Measurements from ENCODE around the gene DCP2.

Gene DCP2

GRCh38 chr5:113035096-113035495 lies 58.5 kb downstream of the DCP2 start:
- H3K36me3 ChIP-seq (ENCODE audit: insufficient read depth, low read length), result peaks cover 2% of the 10 kb centered on the region

GRCh38 chr5:113036321-113036720 lies 59.7 kb downstream of the DCP2 start:
- H3K4me1 ChIP-seq (ENCODE audit: insufficient read depth, low read length), result peaks cover 9% of the 10 kb centered on the region
- H3K9me3 ChIP-seq (ENCODE audit: low read length), result no peaks in the 10 kb centered on the region
- no peaks in the 10 kb centered on the region for H3K27me3 ChIP-seq (ENCODE audit: insufficient read depth, low read length)
- H3K36me3 ChIP-seq (ENCODE audit: insufficient read depth, low read length), result peaks cover 4% of the 10 kb centered on the region
- H2AFZ ChIP-seq (ENCODE audit: low read depth, low read length), result no peak overlapping the region
- no peak overlapping the region for H3K4me3 ChIP-seq (ENCODE audit: low read length)

More at GRCh38 chr5:113035096-113035495, 58.5 kb downstream of the DCP2 start:
- H3K27me3 ChIP-seq (ENCODE audit: insufficient read depth, low read length), result no peaks in the 10 kb centered on the region
- no peak overlapping the region for H3K4me3 ChIP-seq (ENCODE audit: low read length)
- H3K9me3 ChIP-seq (ENCODE audit: low read length), result no peaks in the 10 kb centered on the region
- peaks cover 9% of the 10 kb centered on the region for H3K4me1 ChIP-seq (ENCODE audit: insufficient read depth, low read length)
- no peak overlapping the region for H2AFZ ChIP-seq (ENCODE audit: low read depth, low read length)

GRCh38 chr5:113036826-113037225 lies 60.2 kb downstream of the DCP2 start:
- Histone ChIP-seq H3K27me3 (ENCODE audit: insufficient read depth, low read length) (no peaks in the 10 kb centered on the region), H3K36me3 (ENCODE audit: insufficient read depth, low read length) (peaks cover 4% of the 10 kb centered on the region), H3K9me3 (ENCODE audit: low read length) (no peaks in the 10 kb centered on the region), H2AFZ (ENCODE audit: low read depth, low read length) (no peak overlapping the region), H3K4me3 (ENCODE audit: low read length) (no peak overlapping the region), H3K4me1 (ENCODE audit: insufficient read depth, low read length) (peaks cover 9% of the 10 kb centered on the region)

GRCh38 chr5:113038136-113038535 lies 61.5 kb downstream of the DCP2 start:
- H3K4me3 ChIP-seq (ENCODE audit: low read length), result no peak overlapping the region
- peaks cover 4% of the 10 kb centered on the region for H3K36me3 ChIP-seq (ENCODE audit: insufficient read depth, low read length)
- no peaks in the 10 kb centered on the region for H3K27me3 ChIP-seq (ENCODE audit: insufficient read depth, low read length)
- no peak overlapping the region for H2AFZ ChIP-seq (ENCODE audit: low read depth, low read length)
- H3K4me1 ChIP-seq (ENCODE audit: insufficient read depth, low read length), result peaks cover 9% of the 10 kb centered on the region
- no peaks in the 10 kb centered on the region for H3K9me3 ChIP-seq (ENCODE audit: low read length)

GRCh38 chr5:113038714-113039113 lies 62.1 kb downstream of the DCP2 start:
- Histone ChIP-seq H3K27me3 (ENCODE audit: insufficient read depth, low read length) (no peaks in the 10 kb centered on the region), H2AFZ (ENCODE audit: low read depth, low read length) (no peak overlapping the region), H3K4me3 (ENCODE audit: low read length) (no peak overlapping the region), H3K4me1 (ENCODE audit: insufficient read depth, low read length) (peaks cover 9% of the 10 kb centered on the region), H3K9me3 (ENCODE audit: low read length) (no peaks in the 10 kb centered on the region), H3K36me3 (ENCODE audit: insufficient read depth, low read length) (peaks cover 4% of the 10 kb centered on the region)

GRCh38 chr5:113039229-113039933 lies 62.8 kb downstream of the DCP2 start:
- Histone ChIP-seq H3K9me3 (ENCODE audit: low read length) (no peaks in the 10 kb centered on the region), H3K4me1 (ENCODE audit: insufficient read depth, low read length) (peaks cover 9% of the 10 kb centered on the region), H2AFZ (ENCODE audit: low read depth, low read length) (no peak overlapping the region), H3K4me3 (ENCODE audit: low read length) (no peak overlapping the region), H3K27me3 (ENCODE audit: insufficient read depth, low read length) (no peaks in the 10 kb centered on the region), H3K36me3 (ENCODE audit: insufficient read depth, low read length) (peaks cover 4% of the 10 kb centered on the region)

- H3K36me3 ChIP-seq (ENCODE audit: insufficient read depth, low read length), result peaks cover 4% of the 10 kb centered on the region
- no peak overlapping the region for H2AFZ ChIP-seq (ENCODE audit: low read depth, low read length)
- H3K27me3 ChIP-seq (ENCODE audit: insufficient read depth, low read length), result no peaks in the 10 kb centered on the region
- no peak overlapping the region for H3K4me3 ChIP-seq (ENCODE audit: low read length)
- H3K9me3 ChIP-seq (ENCODE audit: low read length), result no peaks in the 10 kb centered on the region
- peaks cover 9% of the 10 kb centered on the region for H3K4me1 ChIP-seq (ENCODE audit: insufficient read depth, low read length)
These were observed 63.3 kb downstream of the DCP2 start for GRCh38 chr5:113039934-113040285.

GRCh38 chr5:113040672-113041260 lies 64.2 kb downstream of the DCP2 start:
- H3K4me3 ChIP-seq (ENCODE audit: low read length), result no peak overlapping the region
- no peaks in the 10 kb centered on the region for H3K9me3 ChIP-seq (ENCODE audit: low read length)
- H3K27me3 ChIP-seq (ENCODE audit: insufficient read depth, low read length), result no peaks in the 10 kb centered on the region
- peaks cover 4% of the 10 kb centered on the region for H3K36me3 ChIP-seq (ENCODE audit: insufficient read depth, low read length)
- H3K4me1 ChIP-seq (ENCODE audit: insufficient read depth, low read length), result peaks cover 10% of the 10 kb centered on the region
- no peak overlapping the region for H2AFZ ChIP-seq (ENCODE audit: low read depth, low read length)

- Histone ChIP-seq H2AFZ (ENCODE audit: low read depth, low read length) (no peak overlapping the region), H3K9me3 (ENCODE audit: low read length) (no peaks in the 10 kb centered on the region), H3K27me3 (ENCODE audit: insufficient read depth, low read length) (no peaks in the 10 kb centered on the region), H3K4me3 (ENCODE audit: low read length) (no peak overlapping the region), H3K36me3 (ENCODE audit: insufficient read depth, low read length) (peaks cover 4% of the 10 kb centered on the region), H3K4me1 (ENCODE audit: insufficient read depth, low read length) (peaks cover 3% of the 10 kb centered on the region)
These were observed 66.1 kb downstream of the DCP2 start for GRCh38 chr5:113042491-113043243.

GRCh38 chr5:113043491-113043931 lies 66.9 kb downstream of the DCP2 start:
- Histone ChIP-seq H3K4me1 (ENCODE audit: insufficient read depth, low read length) (peaks cover 3% of the 10 kb centered on the region), H2AFZ (ENCODE audit: low read depth, low read length) (no peak overlapping the region), H3K4me3 (ENCODE audit: low read length) (no peak overlapping the region), H3K9me3 (ENCODE audit: low read length) (no peaks in the 10 kb centered on the region), H3K36me3 (ENCODE audit: insufficient read depth, low read length) (peaks cover 4% of the 10 kb centered on the region), H3K27me3 (ENCODE audit: insufficient read depth, low read length) (no peaks in the 10 kb centered on the region)

GRCh38 chr5:113044776-113045465 lies 68.3 kb downstream of the DCP2 start:
- no peak overlapping the region for H3K4me3 ChIP-seq (ENCODE audit: low read length)
- no peaks in the 10 kb centered on the region for H3K27me3 ChIP-seq (ENCODE audit: insufficient read depth, low read length)
- H2AFZ ChIP-seq (ENCODE audit: low read depth, low read length), result no peak overlapping the region
- peaks cover 3% of the 10 kb centered on the region for H3K4me1 ChIP-seq (ENCODE audit: insufficient read depth, low read length)
- no peaks in the 10 kb centered on the region for H3K9me3 ChIP-seq (ENCODE audit: low read length)
- peaks cover 11% of the 10 kb centered on the region for H3K36me3 ChIP-seq (ENCODE audit: insufficient read depth, low read length)

- Histone ChIP-seq H3K36me3 (ENCODE audit: insufficient read depth, low read length) (peaks cover 7% of the 10 kb centered on the region), H2AFZ (ENCODE audit: low read depth, low read length) (no peak overlapping the region), H3K9me3 (ENCODE audit: low read length) (no peaks in the 10 kb centered on the region), H3K4me1 (ENCODE audit: insufficient read depth, low read length) (peaks cover 3% of the 10 kb centered on the region), H3K4me3 (ENCODE audit: low read length) (no peak overlapping the region), H3K27me3 (ENCODE audit: insufficient read depth, low read length) (no peaks in the 10 kb centered on the region)
These were observed 70.6 kb downstream of the DCP2 start for GRCh38 chr5:113047234-113047633.
